MM.1S (cell line): Measurements from ENCODE around the gene SLC26A6.

ENCODE experiments used
- DNase-seq: peaks from one replicate; pipeline ENCODE4 v3.0.0-alpha.2; 2015
- H2AFZ ChIP-seq: fragments of 300-600 bp; sonication (generic); 2 replicates; pipeline ENCODE4 v1.6.0; 2016; ENCODE audit warnings: antibody characterized with exemption, low read length
- H3F3A ChIP-seq: fragments of 300-600 bp; sonication (generic); 2 replicates; pipeline ENCODE4 v1.6.1; 2016; ENCODE audit warnings: mild to moderate bottlenecking, antibody characterized with exemption, low read length, moderate library complexity, mixed read lengths; ENCODE audit not compliant: insufficient read depth
- H3K27ac ChIP-seq: fragments of 300-600 bp; sonication (generic); 2 replicates; pipeline ENCODE4 v1.5.1; 2016; ENCODE audit warnings: mild to moderate bottlenecking, low read length
- H3K27me3 ChIP-seq: fragments of 300-600 bp; sonication (generic); replicated peaks from 2 replicates; pipeline ENCODE4 v1.6.0; 2016; ENCODE audit warnings: low read length; ENCODE audit not compliant: insufficient read depth
- H3K36me3 ChIP-seq: fragments of 300-600 bp; sonication (generic); replicated peaks from 2 replicates; pipeline ENCODE4 v1.6.1; 2016; ENCODE audit warnings: mild to moderate bottlenecking, low read length, mixed read lengths; ENCODE audit not compliant: insufficient read depth
- H3K4me1 ChIP-seq: fragments of 300-600 bp; sonication (generic); 2 replicates; pipeline ENCODE4 v1.6.1; 2016; ENCODE audit warnings: low read length, mixed read lengths
- H3K4me2 ChIP-seq: fragments of 300-600 bp; sonication (generic); 2 replicates; pipeline ENCODE4 v1.6.0; 2016; ENCODE audit warnings: low read depth, low read length
- H3K4me3 ChIP-seq: fragments of 300-600 bp; sonication (generic); 2 replicates; pipeline ENCODE4 v1.5.1; 2016; ENCODE audit warnings: low read length, mixed read lengths
- H3K79me2 ChIP-seq: fragments of 300-600 bp; sonication (generic); 2 replicates; pipeline ENCODE4 v1.6.1; 2016; ENCODE audit warnings: mixed run types, low read length, mixed read lengths
- H3K9ac ChIP-seq: fragments of 300-600 bp; sonication (generic); 2 replicates; pipeline ENCODE4 v1.6.1; 2016; ENCODE audit warnings: low read length, mixed read lengths
- H3K9me2 ChIP-seq: fragments of 300-600 bp; sonication (generic); replicated peaks from 2 replicates; pipeline ENCODE4 v1.6.1; 2016; ENCODE audit warnings: mild to moderate bottlenecking, low read length, mixed read lengths; ENCODE audit not compliant: insufficient read depth
- H3K9me3 ChIP-seq: fragments of 300-600 bp; sonication (generic); replicated peaks from 2 replicates; pipeline ENCODE4 v1.6.1; 2016; ENCODE audit warnings: mild to moderate bottlenecking, low read length, mixed read lengths; ENCODE audit not compliant: insufficient read depth
- H4K20me1 ChIP-seq: fragments of 300-600 bp; sonication (generic); 2 replicates; pipeline ENCODE4 v1.6.1; 2016; ENCODE audit warnings: mild to moderate bottlenecking, low read length, moderate library complexity, mixed read lengths; ENCODE audit not compliant: insufficient read depth
- EZH2 ChIP-seq: fragments of 300-600 bp; sonication (generic); optimal IDR thresholded peaks from 2 replicates; pipeline ENCODE3; 2017; ENCODE audit warnings: low read depth, mild to moderate bottlenecking, antibody characterized with exemption, low read length, mixed read lengths
- EZH2phosphoT487 ChIP-seq: fragments of 300-600 bp; sonication (generic); IDR thresholded peaks from 2 replicates; pipeline ENCODE4 v1.6.1; 2018; ENCODE audit warnings: antibody characterized with exemption, low read length
- TF ChIP-seq, protein P1 (sequence below): fragments of 300-600 bp; sonication (generic); IDR thresholded peaks from 2 replicates; pipeline ENCODE4 v1.5.1; 2016; ENCODE audit warnings: antibody characterized with exemption, low read length, mixed read lengths

SLC26A6 gene

GRCh38 chr3:48663489-48664312 lies 28.4 kb upstream of the SLC26A6 start:
- Histone ChIP-seq H3K4me2 (peak overlapping the region; percentile 94), H3K9ac (peak overlapping the region; percentile 66), H3K9me3 (no peaks in the 10 kb centered on the region), H4K20me1 (no peaks in the 10 kb centered on the region), H3K79me2 (no peaks in the 10 kb centered on the region), H3K4me3 (peak overlapping the region; percentile 78), H3K27me3 (0 out of 2 replicates have a peak, but pooled peaks cover 6% of the 10 kb centered on the region), H3K27ac (peak overlapping the region; percentile 68), H3K4me1 (no peaks in the 10 kb centered on the region), H3K36me3 (no peaks in the 10 kb centered on the region), H3K9me2 (no peaks in the 10 kb centered on the region), H2AFZ (peak overlapping the region; percentile 70), H3F3A (no peaks in the 10 kb centered on the region)
- peak; percentile 98 for DNase-seq
- TF ChIP-seq EZH2: no peak
- TF ChIP-seq, protein P1, sequence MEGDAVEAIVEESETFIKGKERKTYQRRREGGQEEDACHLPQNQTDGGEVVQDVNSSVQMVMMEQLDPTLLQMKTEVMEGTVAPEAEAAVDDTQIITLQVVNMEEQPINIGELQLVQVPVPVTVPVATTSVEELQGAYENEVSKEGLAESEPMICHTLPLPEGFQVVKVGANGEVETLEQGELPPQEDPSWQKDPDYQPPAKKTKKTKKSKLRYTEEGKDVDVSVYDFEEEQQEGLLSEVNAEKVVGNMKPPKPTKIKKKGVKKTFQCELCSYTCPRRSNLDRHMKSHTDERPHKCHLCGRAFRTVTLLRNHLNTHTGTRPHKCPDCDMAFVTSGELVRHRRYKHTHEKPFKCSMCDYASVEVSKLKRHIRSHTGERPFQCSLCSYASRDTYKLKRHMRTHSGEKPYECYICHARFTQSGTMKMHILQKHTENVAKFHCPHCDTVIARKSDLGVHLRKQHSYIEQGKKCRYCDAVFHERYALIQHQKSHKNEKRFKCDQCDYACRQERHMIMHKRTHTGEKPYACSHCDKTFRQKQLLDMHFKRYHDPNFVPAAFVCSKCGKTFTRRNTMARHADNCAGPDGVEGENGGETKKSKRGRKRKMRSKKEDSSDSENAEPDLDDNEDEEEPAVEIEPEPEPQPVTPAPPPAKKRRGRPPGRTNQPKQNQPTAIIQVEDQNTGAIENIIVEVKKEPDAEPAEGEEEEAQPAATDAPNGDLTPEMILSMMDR: peak; percentile 84

- H3K36me3 ChIP-seq: no peaks in the 10 kb centered on the region
- H4K20me1 ChIP-seq: no peaks in the 10 kb centered on the region
- H3K79me2 ChIP-seq: no peaks in the 10 kb centered on the region
- peaks cover 9% of the 10 kb centered on the region; the same call in 1 of the 2 replicates for H3K27me3 ChIP-seq
- H3K4me2 ChIP-seq: peak within 1 kb of the TSS; percentile 94
- no peak for TF ChIP-seq EZH2phosphoT487
- TF ChIP-seq, protein P1: no peak
- TF ChIP-seq EZH2: no peak
- peak within 1 kb of the TSS; percentile 66 for H3K9ac ChIP-seq
- no peaks in the 10 kb centered on the region for H3F3A ChIP-seq
- no peaks in the 10 kb centered on the region for H3K9me3 ChIP-seq
- peak within 1 kb of the TSS; percentile 78 for H3K4me3 ChIP-seq
- H2AFZ ChIP-seq: peak within 1 kb of the TSS; percentile 70
- no peaks in the 10 kb centered on the region for H3K4me1 ChIP-seq
- DNase-seq: peak; percentile 54
- no peaks in the 10 kb centered on the region for H3K9me2 ChIP-seq
- peak within 1 kb of the TSS; percentile 68 for H3K27ac ChIP-seq
These were observed 27.7 kb upstream of the SLC26A6 start, which contains the start of gene CELSR3 for GRCh38 chr3:48662753-48663488. Gene CELSR3 (minus strand): TSS chr3:48662886. CDS start chr3:48662634, 252 bp downstream.

GRCh38 chr3:48662145-48662752 lies 27.0 kb upstream of the SLC26A6 start:
- no peak for TF ChIP-seq EZH2phosphoT487
- no peaks in the 10 kb centered on the region for H3K9me2 ChIP-seq
- H2AFZ ChIP-seq: no peak overlapping the region
- H3K9me3 ChIP-seq: no peaks in the 10 kb centered on the region
- no peaks in the 10 kb centered on the region for H3K36me3 ChIP-seq
- H3K27ac ChIP-seq: no peak overlapping the region
- H3K4me3 ChIP-seq: no peak overlapping the region
- no peaks in the 10 kb centered on the region for H3K79me2 ChIP-seq
- no peaks in the 10 kb centered on the region for H3K4me1 ChIP-seq
- H3K9ac ChIP-seq: no peak overlapping the region
- no peak overlapping the region for H3K4me2 ChIP-seq
- DNase-seq: no peak
- peaks cover 15% of the 10 kb centered on the region for H3K27me3 ChIP-seq
- H3F3A ChIP-seq: no peaks in the 10 kb centered on the region
- H4K20me1 ChIP-seq: no peaks in the 10 kb centered on the region
